Measurements from ENCODE around the gene PUS3.

PUS3 gene

GRCh38 chr11:125939081-125939521, 36.1 kb upstream of the PUS3 start:
- no peak overlapping the region for H3K4me3 ChIP-seq (ENCODE audit: extremely low read depth, insufficient read depth, low read length, poor library complexity, severe bottlenecking)
- WGBS, 2 experiments (ENCODE audit: insufficient coverage in 2 of 2) = 80% methylated on average over 1 of the region's 4 CpGs; no CpG with 5 or more reads in 1 of the 2 experiments
- H3K4me1 ChIP-seq (ENCODE audit: control insufficient read depth, insufficient read depth, low read length, poor library complexity, severe bottlenecking) = no peaks in the 10 kb centered on the region
- no peaks in the 10 kb centered on the region for H3K9me3 ChIP-seq (ENCODE audit: control insufficient read depth, low read length)
- H3K36me3 ChIP-seq (ENCODE audit: control insufficient read depth, insufficient read depth, low read length) = no peaks in the 10 kb centered on the region
- no peak overlapping the region for H3K27ac ChIP-seq (ENCODE audit: low read depth, low read length, severe bottlenecking)

- H3K4me3 ChIP-seq (ENCODE audit: extremely low read depth, insufficient read depth, low read length, poor library complexity, severe bottlenecking) = no peak overlapping the region
- no peak overlapping the region for H3K27ac ChIP-seq (ENCODE audit: low read depth, low read length, severe bottlenecking)
- no peaks in the 10 kb centered on the region for H3K4me1 ChIP-seq (ENCODE audit: control insufficient read depth, insufficient read depth, low read length, poor library complexity, severe bottlenecking)
- H3K9me3 ChIP-seq (ENCODE audit: control insufficient read depth, low read length) = no peaks in the 10 kb centered on the region
- WGBS, 2 experiments (ENCODE audit: insufficient coverage in 2 of 2) = 85 to 96% methylated on average over 4 to 5 of the region's 5 CpGs
- H3K36me3 ChIP-seq (ENCODE audit: control insufficient read depth, insufficient read depth, low read length) = no peaks in the 10 kb centered on the region
Observed at GRCh38 chr11:125938418-125938817, 35.4 kb upstream of the PUS3 start.

- H3K9me3 ChIP-seq (ENCODE audit: control insufficient read depth, low read length) = no peaks in the 10 kb centered on the region
- WGBS, 2 experiments (ENCODE audit: insufficient coverage in 2 of 2) = 88 to 89% methylated on average over 12 of the region's 12 CpGs
- no peak overlapping the region for H3K4me3 ChIP-seq (ENCODE audit: extremely low read depth, insufficient read depth, low read length, poor library complexity, severe bottlenecking)
- no peaks in the 10 kb centered on the region for H3K4me1 ChIP-seq (ENCODE audit: control insufficient read depth, insufficient read depth, low read length, poor library complexity, severe bottlenecking)
- no peaks in the 10 kb centered on the region for H3K36me3 ChIP-seq (ENCODE audit: control insufficient read depth, insufficient read depth, low read length)
- H3K27ac ChIP-seq (ENCODE audit: low read depth, low read length, severe bottlenecking) = no peak overlapping the region
Observed at GRCh38 chr11:125935618-125936199, 32.7 kb upstream of the PUS3 start.

- no peaks in the 10 kb centered on the region for H3K36me3 ChIP-seq (ENCODE audit: control insufficient read depth, insufficient read depth, low read length)
- no peak overlapping the region for H3K4me3 ChIP-seq (ENCODE audit: extremely low read depth, insufficient read depth, low read length, poor library complexity, severe bottlenecking)
- 88 to 96% methylated on average over 2 of the region's 2 CpGs for WGBS, 2 experiments (ENCODE audit: insufficient coverage in 2 of 2)
- H3K4me1 ChIP-seq (ENCODE audit: control insufficient read depth, insufficient read depth, low read length, poor library complexity, severe bottlenecking) = no peaks in the 10 kb centered on the region
- H3K27ac ChIP-seq (ENCODE audit: low read depth, low read length, severe bottlenecking) = no peak overlapping the region
- no peaks in the 10 kb centered on the region for H3K9me3 ChIP-seq (ENCODE audit: control insufficient read depth, low read length)
Observed at GRCh38 chr11:125935056-125935455, 32.0 kb upstream of the PUS3 start.

- H3K36me3 ChIP-seq (ENCODE audit: control insufficient read depth, insufficient read depth, low read length) = no peaks in the 10 kb centered on the region
- 84 to 93% methylated on average over 6 to 8 of the region's 8 CpGs for WGBS, 2 experiments (ENCODE audit: insufficient coverage in 2 of 2)
- no peak overlapping the region for H3K27ac ChIP-seq (ENCODE audit: low read depth, low read length, severe bottlenecking)
- H3K4me3 ChIP-seq (ENCODE audit: extremely low read depth, insufficient read depth, low read length, poor library complexity, severe bottlenecking) = no peak overlapping the region
- H3K4me1 ChIP-seq (ENCODE audit: control insufficient read depth, insufficient read depth, low read length, poor library complexity, severe bottlenecking) = no peaks in the 10 kb centered on the region
- no peaks in the 10 kb centered on the region for H3K9me3 ChIP-seq (ENCODE audit: control insufficient read depth, low read length)
Observed at GRCh38 chr11:125934473-125934872, 31.5 kb upstream of the PUS3 start.

- H3K4me3 ChIP-seq (ENCODE audit: extremely low read depth, insufficient read depth, low read length, poor library complexity, severe bottlenecking) = no peak overlapping the region
- no peak overlapping the region for H3K27ac ChIP-seq (ENCODE audit: low read depth, low read length, severe bottlenecking)
- H3K36me3 ChIP-seq (ENCODE audit: control insufficient read depth, insufficient read depth, low read length) = no peaks in the 10 kb centered on the region
- WGBS, 2 experiments (ENCODE audit: insufficient coverage in 2 of 2) = 61% methylated on average over 9 to 12 of the region's 12 CpGs
- H3K9me3 ChIP-seq (ENCODE audit: control insufficient read depth, low read length) = no peaks in the 10 kb centered on the region
- no peaks in the 10 kb centered on the region for H3K4me1 ChIP-seq (ENCODE audit: control insufficient read depth, insufficient read depth, low read length, poor library complexity, severe bottlenecking)
Observed at GRCh38 chr11:125933030-125933813, 30.2 kb upstream of the PUS3 start.

GRCh38 chr11:125932301-125932700, 29.3 kb upstream of the PUS3 start:
- Histone ChIP-seq H3K9me3 (ENCODE audit: control insufficient read depth, low read length) (no peaks in the 10 kb centered on the region), H3K4me3 (ENCODE audit: extremely low read depth, insufficient read depth, low read length, poor library complexity, severe bottlenecking) (no peak overlapping the region), H3K27ac (ENCODE audit: low read depth, low read length, severe bottlenecking) (no peak overlapping the region), H3K36me3 (ENCODE audit: control insufficient read depth, insufficient read depth, low read length) (no peaks in the 10 kb centered on the region), H3K4me1 (ENCODE audit: control insufficient read depth, insufficient read depth, low read length, poor library complexity, severe bottlenecking) (no peaks in the 10 kb centered on the region)
- WGBS, 2 experiments (ENCODE audit: insufficient coverage in 2 of 2) = 82 to 84% methylated on average over 5 to 8 of the region's 9 CpGs

GRCh38 chr11:125931668-125932067, 28.7 kb upstream of the PUS3 start:
- 91 to 93% methylated on average over 4 to 6 of the region's 6 CpGs for WGBS, 2 experiments (ENCODE audit: insufficient coverage in 2 of 2)
- Histone ChIP-seq H3K4me3 (ENCODE audit: extremely low read depth, insufficient read depth, low read length, poor library complexity, severe bottlenecking) (no peak overlapping the region), H3K36me3 (ENCODE audit: control insufficient read depth, insufficient read depth, low read length) (no peaks in the 10 kb centered on the region), H3K9me3 (ENCODE audit: control insufficient read depth, low read length) (no peaks in the 10 kb centered on the region), H3K4me1 (ENCODE audit: control insufficient read depth, insufficient read depth, low read length, poor library complexity, severe bottlenecking) (no peaks in the 10 kb centered on the region), H3K27ac (ENCODE audit: low read depth, low read length, severe bottlenecking) (no peak overlapping the region)

- Histone ChIP-seq H3K9me3 (ENCODE audit: control insufficient read depth, low read length) (no peaks in the 10 kb centered on the region), H3K4me1 (ENCODE audit: control insufficient read depth, insufficient read depth, low read length, poor library complexity, severe bottlenecking) (no peaks in the 10 kb centered on the region), H3K4me3 (ENCODE audit: extremely low read depth, insufficient read depth, low read length, poor library complexity, severe bottlenecking) (no peak overlapping the region), H3K36me3 (ENCODE audit: control insufficient read depth, insufficient read depth, low read length) (no peaks in the 10 kb centered on the region), H3K27ac (ENCODE audit: low read depth, low read length, severe bottlenecking) (no peak overlapping the region)
- WGBS, 2 experiments (ENCODE audit: insufficient coverage in 2 of 2) = 63 to 67% methylated on average over 3 of the region's 3 CpGs
Observed at GRCh38 chr11:125931116-125931515, 28.1 kb upstream of the PUS3 start.

- WGBS, 2 experiments (ENCODE audit: insufficient coverage in 2 of 2) = 93 to 94% methylated on average over 8 to 9 of the region's 11 CpGs
- no peaks in the 10 kb centered on the region for H3K4me1 ChIP-seq (ENCODE audit: control insufficient read depth, insufficient read depth, low read length, poor library complexity, severe bottlenecking)
- no peaks in the 10 kb centered on the region for H3K9me3 ChIP-seq (ENCODE audit: control insufficient read depth, low read length)
- no peaks in the 10 kb centered on the region for H3K36me3 ChIP-seq (ENCODE audit: control insufficient read depth, insufficient read depth, low read length)
- H3K27ac ChIP-seq (ENCODE audit: low read depth, low read length, severe bottlenecking) = no peak overlapping the region
- H3K4me3 ChIP-seq (ENCODE audit: extremely low read depth, insufficient read depth, low read length, poor library complexity, severe bottlenecking) = no peak overlapping the region
Observed at GRCh38 chr11:125930076-125930450, 27.1 kb upstream of the PUS3 start.

- no peaks in the 10 kb centered on the region for H3K36me3 ChIP-seq (ENCODE audit: control insufficient read depth, insufficient read depth, low read length)
- H3K4me1 ChIP-seq (ENCODE audit: control insufficient read depth, insufficient read depth, low read length, poor library complexity, severe bottlenecking) = no peaks in the 10 kb centered on the region
- H3K27ac ChIP-seq (ENCODE audit: low read depth, low read length, severe bottlenecking) = no peak overlapping the region
- no peak overlapping the region for H3K4me3 ChIP-seq (ENCODE audit: extremely low read depth, insufficient read depth, low read length, poor library complexity, severe bottlenecking)
- no peaks in the 10 kb centered on the region for H3K9me3 ChIP-seq (ENCODE audit: control insufficient read depth, low read length)
- 94 to 96% methylated on average over 7 to 8 of the region's 9 CpGs for WGBS, 2 experiments (ENCODE audit: insufficient coverage in 2 of 2)
Observed at GRCh38 chr11:125929445-125930075, 26.6 kb upstream of the PUS3 start.

All from mesodermal cell (in vitro differentiated cells).